Panc1 (cell line): ENCODE data around the gene DPT.

Source experiments
- POLR2AphosphoS5 ChIP-seq: IDR thresholded peaks from 2 replicates; pipeline ENCODE4 v1.6.1; 2012; ENCODE audit warnings: mild to moderate bottlenecking, low read depth, low read length, moderate library complexity
- SIN3A ChIP-seq: IDR thresholded peaks from 2 replicates; pipeline ENCODE4 v1.6.1; 2012; ENCODE audit warnings: low read depth, mild to moderate bottlenecking, low read length, moderate library complexity, borderline replicate concordance; ENCODE audit not compliant: insufficient read depth
- TCF7L2 ChIP-seq: IDR thresholded peaks from 2 replicates; pipeline ENCODE4 v1.6.1; 2011; ENCODE audit warnings: mild to moderate bottlenecking, low read depth, low read length, inconsistent platforms
- TF ChIP-seq, protein P1 (sequence below): fragments of 450-650 bp; IDR thresholded peaks from 2 replicates; pipeline ENCODE4 v1.5.1; 2017; ENCODE audit warnings: mild to moderate bottlenecking

DNA sequence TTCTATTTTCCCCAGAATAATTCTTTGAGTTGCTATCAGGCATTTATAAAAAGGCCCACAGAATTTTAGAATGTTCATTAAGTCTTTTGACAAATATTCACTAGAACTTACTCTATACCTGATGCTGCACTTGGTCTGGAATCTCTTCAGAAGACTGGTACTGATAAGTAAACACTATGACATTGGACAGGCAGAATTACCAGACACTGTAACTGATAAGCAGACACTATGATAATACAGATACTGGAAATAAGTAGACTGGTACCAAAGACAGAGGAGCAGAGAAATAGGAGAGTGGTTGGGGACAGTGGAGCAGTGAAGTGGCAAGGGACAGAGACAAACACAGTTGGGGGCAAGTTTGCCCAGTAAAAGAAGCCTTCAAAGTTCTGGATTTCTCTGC is 8.2 kb downstream of the DPT start:
- TF ChIP-seq, protein P1, sequence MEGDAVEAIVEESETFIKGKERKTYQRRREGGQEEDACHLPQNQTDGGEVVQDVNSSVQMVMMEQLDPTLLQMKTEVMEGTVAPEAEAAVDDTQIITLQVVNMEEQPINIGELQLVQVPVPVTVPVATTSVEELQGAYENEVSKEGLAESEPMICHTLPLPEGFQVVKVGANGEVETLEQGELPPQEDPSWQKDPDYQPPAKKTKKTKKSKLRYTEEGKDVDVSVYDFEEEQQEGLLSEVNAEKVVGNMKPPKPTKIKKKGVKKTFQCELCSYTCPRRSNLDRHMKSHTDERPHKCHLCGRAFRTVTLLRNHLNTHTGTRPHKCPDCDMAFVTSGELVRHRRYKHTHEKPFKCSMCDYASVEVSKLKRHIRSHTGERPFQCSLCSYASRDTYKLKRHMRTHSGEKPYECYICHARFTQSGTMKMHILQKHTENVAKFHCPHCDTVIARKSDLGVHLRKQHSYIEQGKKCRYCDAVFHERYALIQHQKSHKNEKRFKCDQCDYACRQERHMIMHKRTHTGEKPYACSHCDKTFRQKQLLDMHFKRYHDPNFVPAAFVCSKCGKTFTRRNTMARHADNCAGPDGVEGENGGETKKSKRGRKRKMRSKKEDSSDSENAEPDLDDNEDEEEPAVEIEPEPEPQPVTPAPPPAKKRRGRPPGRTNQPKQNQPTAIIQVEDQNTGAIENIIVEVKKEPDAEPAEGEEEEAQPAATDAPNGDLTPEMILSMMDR = no peak
- TF ChIP-seq POLR2AphosphoS5 (no peak), TCF7L2 (no peak), SIN3A (no peak)
